Uterus (tissue), 2 donors: ENCODE measurements around the gene TMEM51.

Experiments used
- POLR2A ChIP-seq, 2 donors: fragments of 450-650 bp; IDR thresholded peaks; one replicate each; pipeline ENCODE4 v1.6.1; 2016; ENCODE audit warnings: antibody characterized with exemption in 2 of 2, mild to moderate bottlenecking in 1 of 2, moderate library complexity in 1 of 2
- TF ChIP-seq, protein P1 (sequence below), 4 experiments: fragments of 200-600 bp in 2 of 4; fragments of 450-650 bp in 2 of 4; sonication (generic) in 2 of 4; IDR thresholded peaks; one replicate each; pipeline ENCODE4 v1.5.1; 2016 to 2019; ENCODE audit warnings: antibody characterized with exemption in 4 of 4, mild to moderate bottlenecking in 2 of 4, moderate library complexity in 1 of 4

DNA sequence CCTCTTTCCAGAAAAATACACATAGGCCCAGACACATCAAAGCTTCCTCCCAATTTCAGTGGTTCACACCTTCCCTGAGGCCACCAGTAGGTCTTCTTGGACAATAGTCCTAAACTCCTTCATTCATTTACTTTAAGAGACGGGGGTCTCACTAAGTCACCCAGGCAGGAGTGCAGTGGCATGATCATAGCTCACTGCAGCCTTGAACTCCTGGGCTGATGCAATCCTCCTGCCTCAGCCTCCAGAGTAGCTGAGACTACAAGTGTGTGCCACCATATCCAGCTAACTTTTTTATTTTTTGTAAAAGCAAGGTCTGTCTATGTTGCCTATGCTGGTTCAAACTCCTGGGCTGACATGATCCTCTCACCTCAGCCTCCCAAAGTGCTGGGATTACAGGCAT, 85.2 kb downstream of the TMEM51 start:
- TF ChIP-seq, protein P1, sequence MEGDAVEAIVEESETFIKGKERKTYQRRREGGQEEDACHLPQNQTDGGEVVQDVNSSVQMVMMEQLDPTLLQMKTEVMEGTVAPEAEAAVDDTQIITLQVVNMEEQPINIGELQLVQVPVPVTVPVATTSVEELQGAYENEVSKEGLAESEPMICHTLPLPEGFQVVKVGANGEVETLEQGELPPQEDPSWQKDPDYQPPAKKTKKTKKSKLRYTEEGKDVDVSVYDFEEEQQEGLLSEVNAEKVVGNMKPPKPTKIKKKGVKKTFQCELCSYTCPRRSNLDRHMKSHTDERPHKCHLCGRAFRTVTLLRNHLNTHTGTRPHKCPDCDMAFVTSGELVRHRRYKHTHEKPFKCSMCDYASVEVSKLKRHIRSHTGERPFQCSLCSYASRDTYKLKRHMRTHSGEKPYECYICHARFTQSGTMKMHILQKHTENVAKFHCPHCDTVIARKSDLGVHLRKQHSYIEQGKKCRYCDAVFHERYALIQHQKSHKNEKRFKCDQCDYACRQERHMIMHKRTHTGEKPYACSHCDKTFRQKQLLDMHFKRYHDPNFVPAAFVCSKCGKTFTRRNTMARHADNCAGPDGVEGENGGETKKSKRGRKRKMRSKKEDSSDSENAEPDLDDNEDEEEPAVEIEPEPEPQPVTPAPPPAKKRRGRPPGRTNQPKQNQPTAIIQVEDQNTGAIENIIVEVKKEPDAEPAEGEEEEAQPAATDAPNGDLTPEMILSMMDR (IDR thresholded peaks at IDR 0.05) = no peak
- TF ChIP-seq POLR2A (IDR thresholded peaks at IDR 0.05) = no peak
